ENCODE data around the gene LRIG2. TPM values are rescaled to one million over a fixed set of nuclear protein-coding genes. Genes with fewer than 3 reads are reported as not detected.

The LRIG2 gene, protein sequence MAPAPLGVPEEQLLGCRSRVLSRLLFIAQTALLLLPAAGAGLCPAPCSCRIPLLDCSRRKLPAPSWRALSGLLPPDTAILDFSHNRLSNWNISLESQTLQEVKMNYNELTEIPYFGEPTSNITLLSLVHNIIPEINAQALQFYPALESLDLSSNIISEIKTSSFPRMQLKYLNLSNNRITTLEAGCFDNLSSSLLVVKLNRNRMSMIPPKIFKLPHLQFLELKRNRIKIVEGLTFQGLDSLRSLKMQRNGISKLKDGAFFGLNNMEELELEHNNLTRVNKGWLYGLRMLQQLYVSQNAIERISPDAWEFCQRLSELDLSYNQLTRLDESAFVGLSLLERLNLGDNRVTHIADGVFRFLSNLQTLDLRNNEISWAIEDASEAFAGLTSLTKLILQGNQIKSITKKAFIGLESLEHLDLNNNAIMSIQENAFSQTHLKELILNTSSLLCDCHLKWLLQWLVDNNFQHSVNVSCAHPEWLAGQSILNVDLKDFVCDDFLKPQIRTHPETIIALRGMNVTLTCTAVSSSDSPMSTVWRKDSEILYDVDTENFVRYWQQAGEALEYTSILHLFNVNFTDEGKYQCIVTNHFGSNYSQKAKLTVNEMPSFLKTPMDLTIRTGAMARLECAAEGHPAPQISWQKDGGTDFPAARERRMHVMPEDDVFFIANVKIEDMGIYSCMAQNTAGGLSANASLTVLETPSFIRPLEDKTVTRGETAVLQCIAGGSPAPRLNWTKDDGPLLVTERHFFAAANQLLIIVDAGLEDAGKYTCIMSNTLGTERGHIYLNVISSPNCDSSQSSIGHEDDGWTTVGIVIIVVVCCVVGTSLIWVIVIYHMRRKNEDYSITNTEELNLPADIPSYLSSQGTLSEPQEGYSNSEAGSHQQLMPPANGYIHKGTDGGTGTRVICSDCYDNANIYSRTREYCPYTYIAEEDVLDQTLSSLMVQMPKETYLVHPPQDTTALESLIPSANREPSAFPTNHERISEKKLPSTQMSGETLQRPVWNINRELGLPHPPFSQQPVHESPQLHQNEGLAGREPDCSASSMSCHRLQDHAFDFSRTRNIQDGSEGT
- 13.6 and 15.1 TPM in 2 replicates for total RNA-seq

DNA sequence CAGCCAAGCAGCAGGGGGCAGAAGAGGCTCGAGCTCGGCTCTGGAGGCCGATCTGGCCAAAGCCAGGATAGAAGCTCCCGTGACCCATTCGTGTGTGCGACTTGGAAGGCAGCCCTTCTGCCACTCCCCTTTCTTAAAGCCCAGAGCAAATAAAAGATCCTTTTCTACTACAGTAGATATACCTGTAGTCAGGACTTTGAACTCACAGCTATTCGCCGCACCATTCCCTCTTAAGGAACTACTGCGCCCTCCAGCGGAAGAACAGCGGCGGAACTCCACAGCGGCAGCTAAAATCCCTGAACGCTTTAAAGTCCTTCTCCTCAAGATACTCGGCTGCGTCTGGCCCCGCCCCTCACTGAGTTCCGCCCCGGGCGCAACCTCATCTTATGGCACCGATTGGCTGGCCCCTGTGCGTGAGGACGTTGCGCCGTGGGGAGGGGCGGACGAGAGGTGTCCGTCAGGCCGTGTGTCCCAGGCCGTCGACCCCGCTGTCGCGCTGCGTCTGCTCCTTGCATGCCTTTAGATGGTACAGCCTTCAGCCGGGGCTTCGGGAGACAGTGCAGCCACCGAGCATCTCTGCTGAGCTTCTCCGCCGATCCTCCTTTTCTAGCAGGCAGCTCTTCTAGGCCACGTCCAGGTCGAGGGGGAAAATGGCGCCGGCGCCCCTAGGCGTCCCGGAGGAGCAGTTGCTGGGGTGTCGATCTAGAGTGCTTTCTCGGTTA lies at the start of gene LRIG2:
TSS of gene LRIG2 (plus strand) at position 442 of the 722 bp plus-strand sequence. CDS start at position 651, 209 bp downstream.

Other genes with a start within 250 kb of the LRIG2 start
- gene SLC16A1, start 117.0 kb upstream of the LRIG2 start, total RNA-seq, result 71.3 and 94.4 TPM in 2 replicates

Measured in subcutaneous preadipocyte (primary cell).